ENCODE results near the gene PAFAH1B2.

DNA sequence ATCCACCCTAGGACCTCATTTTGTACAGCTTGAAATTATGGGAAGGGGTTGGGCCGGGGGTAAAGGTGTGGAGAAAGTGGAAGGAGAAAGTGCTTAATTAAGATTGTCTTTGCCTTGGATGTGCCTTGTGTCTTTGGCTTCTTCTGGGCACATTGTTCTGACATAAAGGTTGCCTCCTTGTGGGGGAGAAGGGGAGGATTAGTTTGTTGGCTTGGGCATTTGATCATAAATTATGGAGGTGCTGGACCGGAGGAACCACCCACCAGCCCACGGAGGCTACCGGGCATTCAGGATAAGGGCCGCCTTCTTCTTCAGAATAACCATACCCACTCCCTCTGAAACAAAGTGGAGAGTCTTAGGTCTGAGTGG, 1.3 kb downstream of the PAFAH1B2 start:
- TF ChIP-seq, protein P1, sequence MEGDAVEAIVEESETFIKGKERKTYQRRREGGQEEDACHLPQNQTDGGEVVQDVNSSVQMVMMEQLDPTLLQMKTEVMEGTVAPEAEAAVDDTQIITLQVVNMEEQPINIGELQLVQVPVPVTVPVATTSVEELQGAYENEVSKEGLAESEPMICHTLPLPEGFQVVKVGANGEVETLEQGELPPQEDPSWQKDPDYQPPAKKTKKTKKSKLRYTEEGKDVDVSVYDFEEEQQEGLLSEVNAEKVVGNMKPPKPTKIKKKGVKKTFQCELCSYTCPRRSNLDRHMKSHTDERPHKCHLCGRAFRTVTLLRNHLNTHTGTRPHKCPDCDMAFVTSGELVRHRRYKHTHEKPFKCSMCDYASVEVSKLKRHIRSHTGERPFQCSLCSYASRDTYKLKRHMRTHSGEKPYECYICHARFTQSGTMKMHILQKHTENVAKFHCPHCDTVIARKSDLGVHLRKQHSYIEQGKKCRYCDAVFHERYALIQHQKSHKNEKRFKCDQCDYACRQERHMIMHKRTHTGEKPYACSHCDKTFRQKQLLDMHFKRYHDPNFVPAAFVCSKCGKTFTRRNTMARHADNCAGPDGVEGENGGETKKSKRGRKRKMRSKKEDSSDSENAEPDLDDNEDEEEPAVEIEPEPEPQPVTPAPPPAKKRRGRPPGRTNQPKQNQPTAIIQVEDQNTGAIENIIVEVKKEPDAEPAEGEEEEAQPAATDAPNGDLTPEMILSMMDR (IDR thresholded peaks at IDR 0.05 in 2 of 3, conservative IDR thresholded peaks at IDR 0.05 in 1 of 3; ENCODE audit: control insufficient read depth in 2 of 3, extremely low read depth in 1 of 3, insufficient read depth in 1 of 3, low read depth in 3 of 3, low read length in 3 of 3) = peak in 1 of 3 experiments; percentile 12; a peak in 1 of 6 replicates
- TF ChIP-seq, protein P2, sequence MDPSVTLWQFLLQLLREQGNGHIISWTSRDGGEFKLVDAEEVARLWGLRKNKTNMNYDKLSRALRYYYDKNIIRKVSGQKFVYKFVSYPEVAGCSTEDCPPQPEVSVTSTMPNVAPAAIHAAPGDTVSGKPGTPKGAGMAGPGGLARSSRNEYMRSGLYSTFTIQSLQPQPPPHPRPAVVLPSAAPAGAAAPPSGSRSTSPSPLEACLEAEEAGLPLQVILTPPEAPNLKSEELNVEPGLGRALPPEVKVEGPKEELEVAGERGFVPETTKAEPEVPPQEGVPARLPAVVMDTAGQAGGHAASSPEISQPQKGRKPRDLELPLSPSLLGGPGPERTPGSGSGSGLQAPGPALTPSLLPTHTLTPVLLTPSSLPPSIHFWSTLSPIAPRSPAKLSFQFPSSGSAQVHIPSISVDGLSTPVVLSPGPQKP (IDR thresholded peaks at IDR 0.05; ENCODE audit: low read depth, low read length) = no peak
- TF ChIP-seq CREB1 (IDR thresholded peaks at IDR 0.05; ENCODE audit: low read depth) (no peak), HCFC1 (IDR thresholded peaks at IDR 0.05; ENCODE audit: low read length) (no peak)
